Uterus (tissue), 2 donors: Measurements from ENCODE around the gene CLSTN3.

Experiments
- POLR2A ChIP-seq, 2 donors: fragments of 450-650 bp; IDR thresholded peaks; one replicate each; pipeline ENCODE4 v1.6.1; 2016; ENCODE audit warnings: antibody characterized with exemption in 2 of 2, mild to moderate bottlenecking in 1 of 2, moderate library complexity in 1 of 2
- TF ChIP-seq, protein P1 (sequence below), 4 experiments: fragments of 200-600 bp in 2 of 4; fragments of 450-650 bp in 2 of 4; sonication (generic) in 2 of 4; IDR thresholded peaks; one replicate each; pipeline ENCODE4 v1.5.1; 2016 to 2019; ENCODE audit warnings: antibody characterized with exemption in 4 of 4, mild to moderate bottlenecking in 2 of 4, moderate library complexity in 1 of 4

DNA sequence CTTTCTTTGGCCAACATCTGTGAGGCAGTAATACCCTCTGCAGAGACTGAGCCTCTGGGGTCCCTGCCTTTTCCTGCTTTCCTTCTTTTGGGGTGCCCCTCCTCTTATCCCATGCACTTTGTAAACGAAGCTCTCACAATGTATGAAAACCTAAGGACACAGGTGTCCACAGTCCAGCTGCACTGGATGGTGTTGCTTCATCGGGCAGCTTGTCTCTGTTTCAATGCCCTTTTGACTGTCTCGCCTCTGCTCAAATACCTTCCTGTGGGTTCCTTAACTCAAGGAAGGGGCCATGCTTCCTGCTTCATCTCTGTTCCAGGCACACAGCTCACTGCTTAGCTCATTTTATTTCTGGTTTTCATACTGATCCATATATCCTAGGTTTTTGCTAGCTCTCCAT lies 27.6 kb upstream of the CLSTN3 start:
- TF ChIP-seq POLR2A (IDR thresholded peaks at IDR 0.05): no peak
- TF ChIP-seq, protein P1, sequence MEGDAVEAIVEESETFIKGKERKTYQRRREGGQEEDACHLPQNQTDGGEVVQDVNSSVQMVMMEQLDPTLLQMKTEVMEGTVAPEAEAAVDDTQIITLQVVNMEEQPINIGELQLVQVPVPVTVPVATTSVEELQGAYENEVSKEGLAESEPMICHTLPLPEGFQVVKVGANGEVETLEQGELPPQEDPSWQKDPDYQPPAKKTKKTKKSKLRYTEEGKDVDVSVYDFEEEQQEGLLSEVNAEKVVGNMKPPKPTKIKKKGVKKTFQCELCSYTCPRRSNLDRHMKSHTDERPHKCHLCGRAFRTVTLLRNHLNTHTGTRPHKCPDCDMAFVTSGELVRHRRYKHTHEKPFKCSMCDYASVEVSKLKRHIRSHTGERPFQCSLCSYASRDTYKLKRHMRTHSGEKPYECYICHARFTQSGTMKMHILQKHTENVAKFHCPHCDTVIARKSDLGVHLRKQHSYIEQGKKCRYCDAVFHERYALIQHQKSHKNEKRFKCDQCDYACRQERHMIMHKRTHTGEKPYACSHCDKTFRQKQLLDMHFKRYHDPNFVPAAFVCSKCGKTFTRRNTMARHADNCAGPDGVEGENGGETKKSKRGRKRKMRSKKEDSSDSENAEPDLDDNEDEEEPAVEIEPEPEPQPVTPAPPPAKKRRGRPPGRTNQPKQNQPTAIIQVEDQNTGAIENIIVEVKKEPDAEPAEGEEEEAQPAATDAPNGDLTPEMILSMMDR (IDR thresholded peaks at IDR 0.05): no peak
